Putamen (tissue), 1 donor: Measurements from ENCODE around the gene MEGF9.
"Not testable (repeated sequence)": the region's sequence is repeated elsewhere in the genome, so short reads cannot be mapped to it uniquely, and the experiment has no call there.

ENCODE experiments used
- DNase-seq: peaks from one replicate; pipeline ENCODE4 v3.0.0-alpha.2; 2016; ENCODE audit warnings: low spot score

The MEGF9 gene

DNA sequence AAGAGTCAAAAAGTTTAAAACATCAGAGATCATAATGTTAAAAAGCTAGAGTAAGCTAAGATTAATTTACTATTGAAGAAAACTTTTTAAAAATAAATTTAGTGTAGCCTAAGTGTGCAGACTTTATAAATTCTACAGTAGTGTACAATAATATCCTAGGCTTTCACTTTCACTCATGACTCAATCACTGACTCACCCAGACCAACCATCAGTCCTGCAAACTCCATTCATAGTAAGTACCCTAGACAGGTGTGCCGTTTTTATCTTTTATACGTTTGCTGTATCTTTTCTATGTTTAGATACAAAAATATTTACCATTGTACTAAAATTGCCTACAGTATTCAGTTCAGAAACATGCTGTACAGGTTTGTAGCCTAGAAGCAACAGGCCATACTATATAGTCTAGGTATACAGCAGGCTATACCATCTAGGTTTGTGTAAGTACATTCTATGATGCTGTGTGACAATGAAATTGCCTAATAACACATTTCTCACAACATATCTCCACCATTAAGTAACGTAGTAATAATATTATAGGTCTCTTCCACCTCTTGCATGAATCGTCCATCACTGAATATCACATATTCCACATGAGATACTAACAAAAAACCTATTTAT is 59.2 kb downstream of the MEGF9 start:
- no peak for DNase-seq

DNA sequence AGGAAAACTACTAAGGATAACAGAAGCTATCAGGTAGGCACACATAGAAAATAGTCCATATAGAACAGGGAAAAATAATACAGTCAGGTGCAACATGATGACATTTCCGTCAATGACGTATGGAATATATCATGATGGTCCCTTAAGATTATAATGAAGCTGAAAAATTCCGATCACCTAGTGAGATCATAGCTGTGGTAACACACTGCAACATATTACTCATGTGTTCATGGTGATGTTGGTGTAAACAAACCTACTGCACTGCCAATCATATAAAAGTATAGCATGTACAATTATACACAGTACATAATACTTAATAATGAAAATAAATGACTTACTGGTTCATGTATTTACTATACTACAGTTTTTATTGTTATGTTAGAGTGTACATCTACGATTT is 60.0 kb downstream of the MEGF9 start:
- no peak for DNase-seq

DNA sequence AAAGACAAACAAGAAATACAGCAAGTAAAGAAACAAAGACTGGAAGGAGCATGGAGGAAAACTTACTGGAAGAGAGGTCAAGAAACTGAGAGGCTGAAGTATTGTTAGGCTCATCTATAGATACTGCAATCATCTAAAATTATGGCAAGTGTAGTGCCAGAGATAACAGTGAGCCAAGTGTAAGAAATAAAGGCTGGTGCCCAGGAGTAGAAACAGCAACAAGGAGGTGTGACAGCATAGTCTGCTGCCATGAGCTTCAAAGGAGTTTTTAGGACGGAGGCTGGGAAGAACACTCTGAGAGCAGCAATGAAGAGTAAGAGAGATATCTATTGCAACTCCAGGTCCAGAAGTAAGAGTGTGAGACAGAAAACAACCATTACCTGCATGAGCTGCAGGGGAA is 60.5 kb downstream of the MEGF9 start:
- no peak for DNase-seq

DNA sequence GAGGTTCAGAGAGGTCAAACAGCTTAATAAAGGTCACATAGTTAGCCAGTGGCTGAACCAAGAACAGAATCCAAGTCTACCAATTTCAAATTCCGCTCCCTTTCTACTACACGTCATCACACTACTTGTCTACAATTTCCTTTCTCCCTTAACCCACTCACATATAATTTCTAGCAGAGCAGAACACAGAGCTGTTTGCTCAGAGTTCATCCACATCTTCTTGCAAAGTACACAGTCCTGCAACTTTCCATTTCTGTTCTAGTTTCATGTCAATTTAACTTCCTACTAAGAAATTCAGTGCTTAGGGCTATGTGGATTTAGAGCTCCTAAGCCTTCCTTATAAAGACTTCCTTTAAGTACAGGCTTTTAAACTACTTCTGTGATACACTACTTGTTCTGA is 61.3 kb downstream of the MEGF9 start:
- DNase-seq = no peak

DNA sequence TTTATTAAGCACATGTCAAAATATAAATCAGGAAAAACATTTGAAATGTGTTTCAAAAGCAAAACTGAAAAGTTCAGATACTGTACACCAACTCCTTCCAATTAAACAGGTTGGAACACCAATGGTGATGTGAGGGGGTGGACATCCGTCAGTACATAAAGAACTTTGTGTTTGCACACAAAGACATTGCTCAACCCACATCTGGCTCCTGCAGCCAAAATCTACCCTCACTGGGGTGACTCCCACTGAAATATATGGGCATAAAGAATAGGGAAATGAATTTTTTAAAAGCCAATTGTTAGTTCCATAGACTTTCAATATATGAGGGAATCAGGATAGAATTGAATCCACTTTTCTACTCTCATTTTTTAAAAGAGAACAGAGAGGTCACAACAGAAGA is 63.9 kb downstream of the MEGF9 start:
- no peak for DNase-seq

DNA sequence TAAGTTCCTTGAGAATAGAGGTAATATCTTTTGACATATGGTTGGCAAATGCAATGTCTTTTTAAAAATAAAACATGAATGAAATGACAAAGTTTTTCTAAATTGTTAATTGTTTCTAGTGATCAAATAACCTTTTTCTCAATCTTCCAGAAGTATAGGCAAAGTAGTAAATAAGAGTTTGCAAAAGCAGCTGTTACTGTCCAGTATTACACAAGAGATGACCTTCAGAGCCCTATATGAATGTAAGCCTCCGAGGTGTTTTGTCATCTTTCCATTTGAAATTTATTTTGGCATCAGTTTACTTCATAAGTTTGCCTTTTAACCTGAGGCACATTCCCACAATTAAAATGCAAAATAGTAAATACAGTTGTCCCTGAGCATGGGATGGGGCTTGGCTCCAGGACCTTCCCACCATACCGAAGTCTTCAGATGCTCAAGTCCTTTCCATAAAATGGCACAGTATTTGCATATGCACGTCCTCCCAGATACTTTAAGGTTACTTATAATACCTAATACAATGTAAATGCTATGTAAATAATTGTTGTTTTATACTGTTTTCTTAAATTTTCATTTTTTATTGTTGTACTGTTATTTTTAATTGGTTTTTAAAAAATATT is 65.6 kb downstream of the MEGF9 start:
- no peak for DNase-seq

DNA sequence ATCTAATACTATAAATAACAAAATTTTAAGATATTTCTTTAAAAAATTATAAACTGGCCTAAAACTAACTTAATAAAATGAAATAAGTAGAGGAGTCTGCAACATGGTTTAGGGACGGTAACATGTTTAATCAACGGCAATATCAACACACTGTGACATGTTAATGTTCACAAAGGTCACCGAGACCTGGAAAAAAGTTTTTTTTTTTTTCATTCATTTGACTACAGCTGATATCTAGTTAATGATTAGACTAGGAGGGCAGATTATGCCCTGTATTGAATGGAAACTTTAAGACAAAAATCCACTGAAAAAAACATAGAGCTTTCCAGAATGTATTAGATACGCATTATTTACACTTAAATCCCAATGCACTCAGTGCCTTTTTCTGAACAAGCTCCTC is 67.3 kb downstream of the MEGF9 start:
- no peak for DNase-seq

DNA sequence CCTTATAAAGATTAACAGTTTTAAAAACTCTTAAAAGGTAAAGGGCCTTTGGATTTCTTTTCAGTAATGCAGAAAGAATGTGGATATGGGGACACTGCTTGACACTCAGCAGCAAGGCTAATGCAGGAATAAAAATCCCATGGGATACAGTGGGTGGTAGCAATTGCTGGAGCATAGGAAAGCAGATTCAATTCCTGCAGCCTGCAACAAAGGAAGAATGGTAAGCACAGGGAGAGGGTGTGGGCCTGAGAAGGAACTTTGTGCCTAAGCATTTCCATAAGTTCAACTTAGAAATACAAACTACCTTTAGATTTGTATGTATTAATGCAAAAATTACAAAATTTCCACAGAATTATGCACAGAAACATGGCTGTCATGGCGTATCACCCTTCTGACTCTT is 68.5 kb downstream of the MEGF9 start:
- DNase-seq = no peak

DNA sequence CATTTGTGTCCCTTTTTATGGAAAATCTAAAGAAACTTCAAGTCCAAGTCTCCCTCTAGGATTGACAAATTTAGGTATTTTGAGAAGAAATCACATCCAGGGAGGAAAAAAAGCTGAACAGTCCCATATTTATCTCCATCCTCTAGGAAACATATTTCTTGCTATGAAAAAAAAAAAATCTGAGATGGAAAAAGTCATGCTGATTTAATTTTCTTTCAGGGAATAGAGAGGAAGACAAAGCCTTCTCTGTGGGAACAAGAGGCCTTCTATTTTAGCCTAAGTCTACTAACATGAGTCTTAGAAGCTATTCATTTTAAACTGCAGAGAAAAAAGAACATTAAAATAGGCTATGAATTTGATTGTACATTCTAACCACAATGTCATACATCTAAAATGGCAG is 71.2 kb downstream of the MEGF9 start:
- DNase-seq = peak; percentile 46

DNA sequence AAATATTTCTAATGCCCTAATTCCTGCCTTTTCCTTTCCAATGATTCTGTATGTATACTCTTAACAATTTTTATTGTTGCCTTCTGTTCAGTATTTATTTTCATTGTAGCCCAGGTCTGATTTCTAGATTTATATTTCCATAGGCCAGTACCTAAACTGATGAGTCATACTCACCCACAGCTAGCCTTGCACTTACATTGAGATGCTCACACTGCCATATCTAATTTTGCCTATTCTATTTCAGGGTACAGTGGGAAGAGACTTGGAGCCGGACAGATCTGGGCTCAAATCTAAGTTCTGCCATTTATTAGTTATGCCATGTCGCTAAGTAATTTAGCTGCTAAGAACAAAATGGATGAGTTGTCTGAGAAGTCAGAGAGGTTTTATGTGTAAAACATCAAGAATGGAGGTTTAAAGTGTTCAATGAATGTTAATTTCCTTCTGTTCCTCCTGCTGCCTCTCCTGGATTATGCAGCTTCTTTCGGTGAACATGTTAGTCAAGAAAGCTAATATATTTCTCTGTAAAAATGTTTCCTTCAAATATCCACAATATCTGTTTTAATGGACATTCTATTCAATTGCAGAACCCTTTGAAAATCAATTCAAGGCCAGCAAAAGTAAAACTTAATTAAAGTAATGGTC is 72.0 kb downstream of the MEGF9 start:
- DNase-seq = no peak

DNA sequence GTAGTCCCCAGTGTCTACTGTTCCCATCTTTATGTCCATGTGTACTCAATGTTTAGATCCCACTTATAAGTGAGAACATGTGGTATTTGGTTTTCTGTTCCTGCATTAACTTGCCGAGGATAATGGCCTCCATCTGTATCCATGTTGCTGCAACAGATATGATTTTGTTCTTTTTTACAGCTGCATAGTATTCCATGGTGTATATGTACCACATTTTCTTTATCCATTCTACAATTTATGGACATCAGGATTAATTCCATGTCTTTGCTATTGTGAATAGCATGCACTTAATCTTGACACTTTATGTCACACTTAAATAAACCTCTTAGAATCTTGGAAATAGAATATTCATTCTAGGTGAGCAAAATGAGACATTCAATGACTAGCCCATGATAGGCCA is 73.4 kb downstream of the MEGF9 start:
- not testable (repeated sequence) for DNase-seq

DNA sequence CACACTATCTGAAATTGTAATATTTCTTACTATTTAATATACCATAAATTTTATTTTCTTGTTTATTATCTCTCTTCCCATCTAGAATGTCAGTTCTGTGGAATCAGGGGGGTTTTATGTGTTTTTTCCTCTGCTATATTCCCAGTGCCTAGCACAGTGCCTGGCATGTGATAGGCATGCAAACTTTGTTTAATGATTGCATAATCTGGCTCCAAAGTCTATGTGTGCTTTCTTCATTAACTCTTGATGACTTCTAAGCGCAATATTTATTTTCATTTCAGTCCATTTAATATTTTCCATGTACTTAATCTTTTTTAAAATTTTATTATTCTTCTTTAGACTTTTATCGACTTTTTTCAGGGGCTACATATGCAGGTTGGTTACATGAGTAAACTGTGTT is 73.9 kb downstream of the MEGF9 start:
- DNase-seq = no peak

DNA sequence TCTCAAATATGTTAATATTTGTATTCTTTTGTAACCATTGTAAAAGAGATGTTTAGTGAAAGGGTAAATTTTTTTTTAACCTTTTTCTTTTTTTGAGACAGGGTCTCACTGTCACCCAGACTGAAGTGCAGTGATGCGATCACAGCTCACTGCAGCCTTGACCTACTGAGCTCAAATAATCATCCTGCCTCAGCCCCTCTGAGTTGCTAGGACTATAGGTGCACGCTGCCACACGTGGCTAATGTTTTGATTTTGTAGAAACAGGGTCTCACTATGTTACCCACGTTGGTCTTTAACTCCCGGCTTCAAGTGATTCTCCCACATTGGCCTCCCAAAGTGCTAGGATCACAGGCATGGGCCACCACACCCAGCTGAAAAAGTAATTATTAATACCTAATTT is 76.4 kb downstream of the MEGF9 start:
- DNase-seq = no peak

DNA sequence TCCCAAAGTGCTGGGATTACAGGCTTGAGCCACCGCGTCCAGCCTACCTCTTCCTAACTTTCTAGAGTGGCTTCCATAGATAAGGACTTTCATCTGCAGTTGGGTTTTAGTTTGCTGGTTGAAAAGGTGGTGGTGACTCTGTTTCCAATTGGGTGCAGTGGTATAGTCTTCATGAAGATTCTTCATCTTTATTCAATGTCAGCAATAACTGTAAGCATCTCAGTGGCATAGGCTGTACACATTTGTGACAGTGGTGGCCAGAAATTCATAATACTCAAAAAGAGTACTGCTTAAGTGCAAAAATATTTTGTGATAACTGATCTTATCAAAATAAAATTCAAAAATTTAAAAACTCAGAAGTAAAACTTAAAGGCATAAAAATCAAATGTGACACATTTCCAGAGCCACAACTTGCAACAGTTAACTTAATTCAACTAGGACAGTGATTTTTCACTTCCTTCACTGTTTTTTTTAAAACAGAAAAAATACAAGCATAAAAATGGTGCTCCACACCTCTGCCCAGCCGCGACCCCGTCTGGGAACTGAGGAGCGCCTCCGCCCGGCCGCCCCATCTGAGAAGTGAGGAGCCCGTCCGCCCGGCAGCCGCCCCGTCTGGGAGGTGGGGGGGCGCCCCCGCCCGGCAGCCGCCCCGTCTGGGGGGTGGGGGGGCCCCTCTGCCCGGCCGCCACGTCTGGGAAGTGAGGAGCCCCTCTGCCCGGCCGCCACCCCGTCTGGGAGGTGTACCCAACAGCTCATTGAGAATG is 77.9 kb downstream of the MEGF9 start:
- no peak for DNase-seq

DNA sequence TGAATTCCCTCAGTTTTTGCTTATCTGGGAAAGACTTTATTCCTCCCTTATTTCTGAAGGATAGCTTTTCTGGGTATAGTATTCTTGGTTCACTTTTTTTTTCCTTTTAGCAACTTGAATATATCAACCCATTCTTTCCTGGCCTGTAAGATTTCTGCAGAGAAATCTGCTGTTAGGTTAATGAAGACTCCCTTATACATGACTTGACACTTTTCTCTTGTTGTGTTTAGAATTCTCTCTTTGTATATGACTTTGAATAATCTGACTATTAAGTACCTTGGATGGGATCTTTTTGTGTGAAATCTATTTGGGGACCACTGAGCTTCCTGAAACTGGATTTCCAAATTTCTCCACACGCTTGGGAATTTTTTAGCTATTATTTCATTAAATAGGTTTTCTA is 79.3 kb downstream of the MEGF9 start:
- DNase-seq = no peak

DNA sequence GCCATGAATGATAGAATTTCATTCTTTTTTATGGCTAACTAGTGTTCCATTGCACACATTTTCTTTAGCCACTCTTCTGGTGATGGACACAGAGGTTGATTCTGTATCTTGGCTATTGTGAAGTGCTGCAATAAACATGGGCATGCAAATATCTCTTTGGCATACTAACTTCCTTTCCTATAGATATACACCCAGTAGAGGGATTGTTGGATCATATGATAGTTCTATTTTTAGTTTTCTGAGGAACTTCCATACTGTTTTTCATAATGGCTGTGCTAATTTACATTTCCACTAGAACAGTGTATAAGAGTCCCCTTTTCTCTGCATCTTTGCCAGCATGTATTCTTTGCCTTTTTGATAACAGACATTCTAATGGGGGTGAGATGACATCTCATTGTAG is 83.9 kb downstream of the MEGF9 start:
- no peak for DNase-seq

DNA sequence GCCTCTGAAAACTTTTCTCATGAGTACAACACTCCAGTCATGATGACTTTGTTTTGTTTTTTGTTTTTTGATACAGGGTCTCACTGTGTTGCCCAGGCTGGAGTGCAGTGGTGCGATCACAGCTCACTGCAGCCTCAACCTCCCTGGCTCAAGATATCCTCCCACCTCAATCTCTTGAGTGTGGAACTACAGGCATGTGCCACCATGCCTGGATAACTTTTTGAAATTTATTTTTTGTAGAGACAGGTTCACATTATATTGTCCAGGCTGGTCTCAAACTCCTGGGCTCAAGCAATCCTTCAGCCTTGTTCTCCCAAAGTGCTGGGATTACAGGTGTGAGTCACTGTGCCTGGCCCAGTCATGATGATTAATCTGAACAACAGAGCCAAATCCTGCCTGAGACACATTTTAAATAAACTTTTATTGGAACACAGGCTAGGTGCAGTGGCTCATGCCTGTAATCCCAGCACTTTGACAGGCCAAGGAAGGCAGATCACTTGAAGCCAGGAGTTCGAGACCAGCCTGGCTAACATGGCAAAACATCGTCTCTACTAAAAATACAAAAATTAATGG is 85.3 kb downstream of the MEGF9 start:
- not testable (repeated sequence) for DNase-seq

DNA sequence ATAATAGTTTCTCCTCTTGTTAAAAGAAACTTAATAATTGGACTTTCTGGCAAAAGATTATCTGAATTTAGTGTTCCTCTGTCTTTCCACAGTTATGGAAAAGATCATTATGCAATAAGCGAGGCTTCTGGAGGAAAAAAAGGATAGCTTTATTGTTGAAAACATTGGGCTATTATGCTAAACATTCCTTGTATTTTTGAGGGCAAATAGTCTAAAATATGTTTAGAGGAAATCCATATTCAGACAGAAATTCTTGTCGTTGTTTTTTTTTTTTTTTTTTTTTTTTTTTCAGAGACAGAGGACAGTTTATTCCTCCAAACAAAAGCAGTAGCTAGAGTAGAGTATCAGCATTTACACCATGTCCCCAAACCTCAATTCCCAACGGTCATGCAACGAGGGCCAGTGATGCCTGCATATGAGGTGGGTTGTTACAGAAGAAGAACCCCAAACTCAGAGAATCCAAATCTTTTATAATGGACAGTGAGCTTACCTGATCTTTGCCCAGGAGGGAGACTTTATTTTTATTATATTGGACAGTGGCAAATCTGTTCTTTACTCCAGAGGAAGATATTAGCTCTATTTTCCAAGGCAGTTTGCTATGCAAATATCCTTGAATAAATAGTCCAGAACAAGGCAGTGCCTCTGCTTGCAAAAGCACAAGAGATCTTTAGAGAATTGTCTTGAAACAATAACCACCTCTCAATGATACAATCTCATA is 85.9 kb downstream of the MEGF9 start:
- peak; percentile 57 for DNase-seq

DNA sequence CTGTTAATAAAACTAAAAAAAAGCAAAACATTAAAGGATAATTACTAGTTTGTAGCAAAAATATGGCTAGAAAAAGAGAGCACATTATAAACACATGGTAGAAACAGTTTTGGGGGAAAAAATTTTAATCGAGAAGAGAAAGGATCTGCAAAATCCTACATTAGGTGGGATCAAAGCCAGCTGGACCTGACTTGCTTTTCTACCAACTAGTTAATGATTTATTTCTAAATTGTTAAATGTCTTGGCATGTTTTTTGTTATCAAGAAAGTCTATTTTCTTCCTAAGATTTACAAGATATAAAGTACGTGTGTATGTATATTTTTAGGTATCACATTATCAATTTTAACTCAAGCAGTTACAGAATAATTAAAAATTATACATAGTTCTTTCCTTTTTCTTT is 87.2 kb downstream of the MEGF9 start:
- DNase-seq = no peak

DNA sequence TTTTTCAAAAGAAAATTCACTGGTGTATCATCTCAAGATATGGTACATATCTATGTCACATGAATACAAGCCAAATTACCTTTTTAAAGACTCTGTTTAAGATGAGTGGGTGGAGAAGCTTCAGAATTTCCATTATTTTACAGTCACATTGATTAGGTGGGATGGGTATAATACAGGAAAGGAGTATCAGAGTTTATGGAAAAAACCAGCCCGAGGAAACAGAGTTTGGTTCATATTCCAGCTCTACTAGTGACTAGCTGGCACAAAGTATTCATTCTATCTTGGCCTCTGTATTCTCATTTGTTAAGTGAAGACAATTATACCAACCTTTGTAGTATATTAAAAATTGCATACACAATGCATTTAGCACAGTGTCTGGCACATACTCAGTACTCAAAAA is 87.8 kb downstream of the MEGF9 start:
- peak; percentile 39 for DNase-seq

DNA sequence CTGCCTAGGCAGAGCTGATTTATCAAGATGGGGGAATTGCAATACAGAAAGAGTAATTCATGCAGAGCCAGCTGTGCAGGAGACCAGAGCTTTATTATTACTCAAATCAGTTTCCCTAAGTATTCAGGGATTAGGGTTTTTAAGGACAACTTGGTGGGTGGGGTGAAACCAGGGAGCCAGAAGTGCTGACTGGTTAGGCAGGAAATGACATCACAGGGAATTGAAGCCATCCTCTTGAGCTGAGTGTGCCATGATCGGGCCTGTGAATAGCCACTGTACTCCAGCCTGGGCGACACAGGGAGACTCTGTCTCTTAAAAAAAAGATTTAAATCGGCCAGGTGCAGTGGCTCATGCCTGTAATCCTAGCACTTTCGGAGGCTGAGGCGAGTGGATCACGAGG is 89.0 kb downstream of the MEGF9 start:
- no peak for DNase-seq

DNA sequence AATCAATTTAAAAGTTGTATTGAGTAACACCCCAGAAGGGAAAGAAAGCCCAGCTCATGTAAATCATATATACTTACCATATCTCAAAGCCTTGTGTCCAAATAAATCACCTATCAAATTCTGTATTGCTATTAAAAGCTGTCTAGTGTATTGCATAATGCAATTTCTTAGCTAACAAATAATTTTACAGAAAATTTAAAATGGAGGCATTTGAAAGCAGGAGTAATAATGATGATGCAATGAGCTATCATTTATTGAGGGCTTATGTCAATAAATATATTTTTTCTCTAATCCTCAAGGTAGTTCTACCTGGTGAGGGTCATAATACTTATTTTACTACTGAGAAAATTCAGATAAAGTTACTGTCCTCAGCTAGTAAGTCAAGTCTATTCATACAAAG is 91.5 kb downstream of the MEGF9 start:
- DNase-seq = no peak
